C4-2B (cell line): Measurements from ENCODE around the gene PML.

Source experiments
- H3K27ac ChIP-seq: fragments of 450-650 bp; 2 replicates; pipeline ENCODE4 v1.5.1; 2017
- CTCF ChIP-seq: fragments of 450-650 bp; conservative IDR thresholded peaks from 2 replicates; pipeline ENCODE4 v1.5.1; 2017; ENCODE audit warnings: mild to moderate bottlenecking
- ZFX ChIP-seq: fragments of 450-650 bp; IDR thresholded peaks from 2 replicates; pipeline ENCODE4 v1.6.1; 2017

The PML gene

DNA sequence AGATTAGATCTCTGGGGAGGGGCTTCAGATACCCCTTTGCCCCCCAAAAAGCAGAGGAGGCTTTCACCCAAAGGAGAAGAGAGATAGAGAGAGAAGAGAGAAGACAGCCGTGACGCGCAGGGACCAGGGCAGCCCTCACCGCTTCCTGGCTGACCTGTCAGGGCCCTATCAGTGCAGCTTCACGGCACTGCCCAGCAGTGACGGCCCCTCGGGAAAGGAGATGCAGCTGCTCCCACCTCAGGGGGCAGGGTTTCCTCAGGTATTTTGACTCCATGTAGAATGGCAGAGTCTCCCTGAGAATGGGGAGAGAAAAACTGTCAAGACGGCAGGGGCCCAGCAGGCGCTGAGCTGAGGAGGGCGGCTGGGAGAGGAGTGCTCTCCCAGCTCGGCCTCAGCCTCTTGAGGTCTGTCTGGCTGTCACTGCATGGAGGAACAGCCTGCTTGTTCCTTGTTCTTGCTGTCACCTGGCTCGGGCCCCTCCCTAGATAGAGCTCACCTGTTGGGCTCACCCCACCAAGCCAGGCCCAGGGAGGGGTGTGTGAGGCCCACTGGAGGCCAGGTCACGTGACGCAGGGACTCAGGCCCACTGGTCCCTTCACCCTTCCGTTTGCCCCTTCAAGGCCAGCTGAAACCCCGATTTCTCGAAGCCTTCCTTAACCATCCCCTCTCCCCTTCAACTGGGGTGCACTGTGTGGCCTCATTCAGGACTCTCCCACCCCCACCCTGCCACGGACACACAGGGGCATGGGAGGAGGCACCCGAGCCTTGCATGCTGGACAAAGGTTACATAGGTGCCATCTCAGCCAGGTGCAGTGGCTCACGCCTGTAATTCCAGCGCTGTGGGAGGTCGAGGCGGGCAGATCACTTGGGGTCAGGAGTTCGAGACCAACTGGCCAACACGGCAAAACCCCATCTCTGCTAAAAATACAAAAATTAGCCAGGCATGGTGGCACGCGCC lies 40.0 kb upstream of the PML start:
- no peak for TF ChIP-seq CTCF
- TF ChIP-seq ZFX: no peak
- no peak overlapping the region for H3K27ac ChIP-seq

DNA sequence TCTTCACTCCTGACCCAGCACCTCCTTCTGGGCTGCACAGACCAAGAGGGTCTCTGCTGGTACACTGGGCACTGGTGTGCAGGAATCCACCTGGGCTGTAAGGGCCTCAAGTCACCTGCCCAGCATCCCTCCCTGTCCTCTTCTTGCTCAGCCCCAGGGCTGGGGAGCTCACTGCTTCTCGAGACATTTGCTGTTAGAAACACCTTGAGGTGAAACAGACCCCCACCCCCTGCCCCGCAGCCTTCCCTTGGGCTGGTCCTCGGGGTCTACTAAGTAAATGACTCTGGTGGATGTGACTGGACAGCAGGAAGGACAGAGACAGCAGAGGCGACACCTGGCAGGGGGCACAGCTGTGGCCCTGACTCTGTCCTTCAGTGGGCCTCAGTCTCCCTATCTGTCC lies 39.2 kb upstream of the PML start:
- H3K27ac ChIP-seq: no peak overlapping the region
- TF ChIP-seq CTCF (no peak), ZFX (no peak)

DNA sequence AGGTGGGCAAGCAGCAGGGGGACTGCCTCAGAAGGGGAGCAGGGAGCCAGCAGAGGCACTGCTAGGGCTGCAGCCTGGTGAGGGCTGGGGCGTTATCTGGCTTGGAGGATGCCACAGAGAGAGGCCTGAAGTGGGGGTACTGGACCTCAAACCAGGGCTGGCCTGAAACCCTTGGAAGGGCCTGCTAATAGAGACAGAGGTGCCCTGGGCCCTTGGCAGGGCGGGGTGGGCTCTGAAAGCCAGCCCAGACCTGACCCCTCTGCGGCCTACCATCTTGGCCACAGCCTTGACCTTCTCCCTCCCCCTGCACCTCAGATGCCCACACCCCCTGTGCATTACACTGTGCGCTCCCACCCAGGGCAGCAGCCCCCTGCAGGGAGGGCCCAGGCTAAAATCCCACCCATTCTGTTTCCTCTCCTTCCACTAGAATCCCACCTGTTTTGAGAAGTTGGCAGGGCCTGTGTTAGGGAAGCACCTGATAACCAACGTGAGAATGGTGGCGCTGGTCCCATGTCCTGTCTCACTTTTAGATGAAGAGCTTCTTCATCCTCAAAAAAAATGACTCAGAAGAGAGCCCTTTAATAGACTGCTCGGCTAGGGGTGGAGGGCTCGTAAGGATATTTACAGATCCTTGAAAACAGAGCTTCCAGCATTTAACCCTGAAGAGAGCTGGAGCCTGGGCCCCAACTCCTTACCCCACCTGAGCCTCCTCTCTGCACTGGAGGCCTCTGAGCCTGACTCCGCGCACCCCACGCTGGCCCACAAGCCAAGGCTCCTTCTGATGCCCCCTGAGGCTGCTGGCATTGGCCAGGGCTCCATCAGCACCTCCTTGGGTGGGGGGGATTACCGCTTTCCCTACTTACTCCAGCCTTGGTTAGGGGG lies 38.4 kb upstream of the PML start:
- H3K27ac ChIP-seq: no peak overlapping the region
- TF ChIP-seq ZFX: no peak
- no peak for TF ChIP-seq CTCF

GRCh38 chr15:73956743-73957135 lies 37.8 kb upstream of the PML start:
- H3K27ac ChIP-seq: no peak overlapping the region
- TF ChIP-seq CTCF (no peak), ZFX (no peak)

- H3K27ac ChIP-seq: no peak overlapping the region
- TF ChIP-seq CTCF (no peak), ZFX (no peak)
Measured at GRCh38 chr15:73957276-73957675, 37.2 kb upstream of the PML start.

DNA sequence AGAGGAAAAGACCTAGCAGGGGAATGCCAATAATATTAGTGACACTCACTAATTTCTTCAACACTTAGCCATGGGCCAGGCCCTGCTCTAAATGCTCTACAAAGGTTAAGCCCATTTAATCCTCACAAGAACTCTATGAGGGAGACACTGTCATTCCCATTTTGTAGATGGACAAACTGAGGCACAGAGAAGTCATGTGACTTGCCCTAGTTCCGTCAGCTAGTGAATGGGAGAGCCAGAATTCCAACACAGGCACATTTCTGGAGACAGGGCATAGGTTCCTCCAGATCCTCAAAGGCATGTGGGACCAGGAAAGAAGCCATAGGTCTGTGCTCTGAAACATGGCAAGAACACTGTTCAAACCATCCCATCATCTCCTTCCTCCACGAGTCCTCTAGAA lies 36.7 kb upstream of the PML start:
- TF ChIP-seq ZFX (no peak), CTCF (no peak)
- no peak overlapping the region for H3K27ac ChIP-seq
